A673 (cell line): Measurements from ENCODE around the gene INPP5E. TPM values are rescaled to one million over a fixed set of nuclear protein-coding genes. Genes with fewer than 3 reads are reported as not detected.

Source experiments
- BruUV-seq: library from RNA; stranded (reverse); fragments of 400-500 nt; replicated peaks from 2 replicates; lab custom pipeline; 2021; lab: Mats Ljungman, UMichigan
- CTCF ChIA-PET: fragments of 300-600 bp; sonication (Branson Sonifier 250); formaldehyde crosslinking; loops from one replicate; lab custom pipeline; 2022; ENCODE audit warnings: antibody characterized with exemption; lab: Charles Lee
- POLR2A ChIA-PET: fragments of 300-600 bp; sonication (Branson Sonifier 250); formaldehyde crosslinking; loops from one replicate; lab custom pipeline; 2022; ENCODE audit warnings: antibody characterized with exemption; ENCODE audit not compliant: low non-redundant PET; lab: Charles Lee
- DNase-seq: peaks from one replicate; pipeline ENCODE4 v3.0.0-alpha.2; 2015; ENCODE audit warnings: low spot score
- H3K27ac ChIP-seq: fragments of 200-600 bp; sonication (generic); 2 replicates; pipeline ENCODE4 v1.5.1; 2016; ENCODE audit warnings: mixed run types, low read depth, mild to moderate bottlenecking, mixed read lengths, antibody characterized with exemption, low read length; ENCODE audit not compliant: poor library complexity, severe bottlenecking
- H3K27me3 ChIP-seq: fragments of 200-600 bp; sonication (generic); replicated peaks from 2 replicates; pipeline ENCODE4 v1.6.1; 2017; ENCODE audit warnings: mixed run types, low read depth, mild to moderate bottlenecking, mixed read lengths, antibody characterized with exemption, low read length; ENCODE audit not compliant: insufficient read depth, poor library complexity
- H3K36me3 ChIP-seq: fragments of 200-600 bp; sonication (generic); 2 replicates; pipeline ENCODE4 v1.6.1; 2016; ENCODE audit warnings: mixed run types, mild to moderate bottlenecking, mixed read lengths, antibody characterized with exemption, low read length; ENCODE audit not compliant: insufficient read depth, poor library complexity, severe bottlenecking
- H3K4me1 ChIP-seq: fragments of 200-600 bp; sonication (generic); 2 replicates; pipeline ENCODE4 v1.6.1; 2017; ENCODE audit warnings: mixed run types, mild to moderate bottlenecking, mixed read lengths, antibody characterized with exemption, low read length; ENCODE audit not compliant: insufficient read depth, poor library complexity, severe bottlenecking
- H3K4me3 ChIP-seq: fragments of 200-600 bp; sonication (generic); 2 replicates; pipeline ENCODE4 v1.5.1; 2016; ENCODE audit warnings: low read depth, mixed run types, mild to moderate bottlenecking, mixed read lengths, low read length; ENCODE audit not compliant: poor library complexity, severe bottlenecking
- H3K9me3 ChIP-seq: fragments of 200-600 bp; sonication (generic); 2 replicates; pipeline ENCODE4 v1.6.1; 2016; ENCODE audit warnings: mixed run types, low read depth, mild to moderate bottlenecking, mixed read lengths, antibody characterized with exemption, low read length; ENCODE audit not compliant: poor library complexity, severe bottlenecking
- CTCF ChIP-seq: fragments of 300-800, 200-600 bp; sonication (generic); conservative IDR thresholded peaks from 2 replicates; pipeline ENCODE4 v1.5.1; 2017; ENCODE audit warnings: low read depth, mild to moderate bottlenecking, antibody characterized with exemption, low read length, moderate library complexity, mixed read lengths
- EZH2 ChIP-seq: fragments of 200-600 bp; sonication (generic); IDR thresholded peaks from 2 replicates; pipeline ENCODE4 v1.6.1; 2017; ENCODE audit warnings: borderline replicate concordance, low read depth, mild to moderate bottlenecking, mixed read lengths, antibody characterized with exemption, low read length; ENCODE audit not compliant: poor library complexity, severe bottlenecking
- intact Hi-C: fragments of 100-400 bp; cut with micrococcal nuclease; formaldehyde crosslinking; loops from one replicate; pipeline ENCODE4 v1.10.0; 2022; ENCODE audit not compliant: unreplicated experiment
- total RNA-seq: library from RNA; stranded (reverse); gene quantifications from 2 replicates; pipeline ENCODE4 v1.2.3, GENCODE V29; 2021

INPP5E gene
- total RNA-seq, 1 experiment from 2014 or later: 26.2 TPM

- peak overlapping the region; percentile 96 for H3K4me3 ChIP-seq
- no TSS peak for BruUV-seq
Measured at GRCh38 chr9:136399176-136400037, 40.2 kb downstream of the INPP5E start.

GRCh38 chr9:136398286-136398685, 41.4 kb downstream of the INPP5E start:
- H3K9me3 ChIP-seq: no peaks in the 10 kb centered on the region
- no peaks in the 10 kb centered on the region for H3K27me3 ChIP-seq
- H3K4me3 ChIP-seq: peak overlapping the region; percentile 96
- BruUV-seq: no TSS peak
- peaks cover 53% of the 10 kb centered on the region for H3K36me3 ChIP-seq
- no peak for TF ChIP-seq EZH2
- TF ChIP-seq CTCF: no peak
- no peak for DNase-seq
- H3K4me1 ChIP-seq: peaks cover 9% of the 10 kb centered on the region
- POLR2A ChIA-PET: no interaction called here
- peak overlapping the region; percentile 75 for H3K27ac ChIP-seq
- CTCF ChIA-PET: no interaction called here
- intact Hi-C loops: no loop called here

More at GRCh38 chr9:136399176-136400037, 40.2 kb downstream of the INPP5E start:
- Histone ChIP-seq H3K36me3 (peaks cover 53% of the 10 kb centered on the region), H3K4me1 (peaks cover 9% of the 10 kb centered on the region), H3K27ac (peak overlapping the region; percentile 75), H3K9me3 (no peaks in the 10 kb centered on the region), H3K27me3 (no peaks in the 10 kb centered on the region)
- ChIA-PET CTCF (no interaction called here), POLR2A (no interaction called here)
- DNase-seq: no peak
- intact Hi-C loops: no loop called here
- TF ChIP-seq EZH2: no peak
- no peak for TF ChIP-seq CTCF

GRCh38 chr9:136397643-136398042, 42.0 kb downstream of the INPP5E start:
- intact Hi-C loops: no loop called here
- Histone ChIP-seq H3K9me3 (no peaks in the 10 kb centered on the region), H3K4me3 (no peak overlapping the region), H3K27ac (no peak overlapping the region), H3K36me3 (peaks cover 55% of the 10 kb centered on the region), H3K4me1 (peaks cover 9% of the 10 kb centered on the region), H3K27me3 (no peaks in the 10 kb centered on the region)
- ChIA-PET CTCF (no interaction called here), POLR2A (no interaction called here)
- DNase-seq: no peak
- TF ChIP-seq EZH2: no peak
- TF ChIP-seq CTCF: no peak
- BruUV-seq: no TSS peak
